ENCODE data around the gene SLC15A3.

Gene SLC15A3

GRCh38 chr11:60946601-60947264 lies 5.2 kb downstream of the SLC15A3 start:
- H3K36me3 ChIP-seq (ENCODE audit: insufficient read depth, low read length), result no peaks in the 10 kb centered on the region
- no peak overlapping the region for H3K9ac ChIP-seq (ENCODE audit: low read depth, low read length)
- H3K4me3 ChIP-seq (ENCODE audit: low read length), result no peak overlapping the region
- WGBS, result 91% methylated on average over 11 of the region's 15 CpGs
- H3K9me3 ChIP-seq (ENCODE audit: insufficient read depth, low read depth, low read length), result no peaks in the 10 kb centered on the region
- H3K27ac ChIP-seq (ENCODE audit: low read depth, low read length), result no peak overlapping the region
- peaks cover 23% of the 10 kb centered on the region for H3K27me3 ChIP-seq (ENCODE audit: insufficient read depth, low read length)
- H3K4me1 ChIP-seq (ENCODE audit: insufficient read depth, low read length), result peaks cover 8% of the 10 kb centered on the region; the same call in 1 of the 2 replicates

DNA sequence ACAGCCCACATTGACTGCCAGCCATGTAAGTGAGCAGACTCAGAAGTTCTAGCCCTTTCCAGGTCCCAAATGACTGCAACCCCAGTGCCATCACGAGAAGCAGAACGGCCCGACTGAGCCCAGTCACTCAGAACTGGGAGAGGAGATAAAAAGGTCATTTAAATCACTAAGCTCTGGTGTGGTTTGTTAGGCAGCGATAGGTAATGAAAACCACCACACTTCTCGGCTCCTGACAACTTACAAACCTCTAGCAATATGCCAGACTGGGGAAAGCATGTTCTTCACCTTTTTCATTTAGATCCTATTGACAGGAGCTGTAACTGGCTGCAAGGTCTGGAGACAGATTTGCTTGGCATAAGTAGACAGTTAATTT lies 6.7 kb downstream of the SLC15A3 start:
- Histone ChIP-seq H3K9me3 (ENCODE audit: insufficient read depth, low read depth, low read length) (no peaks in the 10 kb centered on the region), H3K27ac (ENCODE audit: low read depth, low read length) (no peak overlapping the region), H3K4me3 (ENCODE audit: low read length) (no peak overlapping the region), H3K36me3 (ENCODE audit: insufficient read depth, low read length) (no peaks in the 10 kb centered on the region), H3K27me3 (ENCODE audit: insufficient read depth, low read length) (peaks cover 9% of the 10 kb centered on the region), H3K4me1 (ENCODE audit: insufficient read depth, low read length) (peaks cover 8% of the 10 kb centered on the region; the same call in 1 of the 2 replicates), H3K9ac (ENCODE audit: low read depth, low read length) (no peak overlapping the region)
- WGBS, result 94% methylated on average over 5 of the region's 5 CpGs

DNA sequence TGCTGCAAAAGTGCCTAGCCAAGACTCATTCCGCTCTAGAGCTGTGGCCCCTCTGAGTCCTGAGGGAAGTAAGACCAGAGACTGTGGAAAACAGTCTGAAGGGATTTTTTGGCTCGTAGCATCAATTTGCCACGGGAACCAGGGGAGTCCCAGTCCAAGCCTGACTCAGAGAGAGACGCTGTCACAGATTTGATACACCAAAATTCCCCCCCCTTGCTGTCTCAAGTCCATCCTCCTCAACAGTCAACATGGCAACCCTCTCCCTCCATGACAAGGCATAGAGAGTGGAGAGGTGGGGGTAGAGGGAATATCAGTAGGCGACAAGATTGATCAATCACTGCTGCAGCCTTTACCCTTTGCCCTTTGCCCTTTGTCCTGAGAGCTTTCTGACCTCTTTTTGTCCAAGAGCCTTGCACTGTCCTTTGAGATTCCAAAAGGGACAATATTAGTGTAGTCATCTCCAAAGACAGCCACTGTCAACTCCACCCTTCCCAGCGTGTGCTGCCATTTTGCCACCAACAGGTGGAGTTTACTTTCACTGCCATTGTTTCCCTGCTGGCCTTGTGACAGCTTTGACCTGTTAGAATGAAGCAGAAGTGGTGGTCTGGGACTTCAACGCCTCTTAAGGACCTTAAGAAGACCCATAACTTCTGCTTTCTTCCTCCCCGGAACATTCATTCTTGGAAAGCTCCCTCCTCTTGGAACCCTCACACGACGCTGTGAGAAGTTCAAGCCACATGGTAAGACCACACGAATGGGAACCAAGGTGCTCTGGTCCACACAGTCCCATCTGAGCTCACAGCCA lies 7.3 kb downstream of the SLC15A3 start:
- H3K27me3 ChIP-seq (ENCODE audit: insufficient read depth, low read length), result peaks cover 3% of the 10 kb centered on the region
- no peaks in the 10 kb centered on the region for H3K9me3 ChIP-seq (ENCODE audit: insufficient read depth, low read depth, low read length)
- H3K9ac ChIP-seq (ENCODE audit: low read depth, low read length), result no peak overlapping the region
- no peak overlapping the region for H3K4me3 ChIP-seq (ENCODE audit: low read length)
- H3K4me1 ChIP-seq (ENCODE audit: insufficient read depth, low read length), result peaks cover 8% of the 10 kb centered on the region; the same call in 1 of the 2 replicates
- no peak overlapping the region for H3K27ac ChIP-seq (ENCODE audit: low read depth, low read length)
- 87% methylated on average over 11 of the region's 11 CpGs for WGBS
- no peaks in the 10 kb centered on the region for H3K36me3 ChIP-seq (ENCODE audit: insufficient read depth, low read length)

DNA sequence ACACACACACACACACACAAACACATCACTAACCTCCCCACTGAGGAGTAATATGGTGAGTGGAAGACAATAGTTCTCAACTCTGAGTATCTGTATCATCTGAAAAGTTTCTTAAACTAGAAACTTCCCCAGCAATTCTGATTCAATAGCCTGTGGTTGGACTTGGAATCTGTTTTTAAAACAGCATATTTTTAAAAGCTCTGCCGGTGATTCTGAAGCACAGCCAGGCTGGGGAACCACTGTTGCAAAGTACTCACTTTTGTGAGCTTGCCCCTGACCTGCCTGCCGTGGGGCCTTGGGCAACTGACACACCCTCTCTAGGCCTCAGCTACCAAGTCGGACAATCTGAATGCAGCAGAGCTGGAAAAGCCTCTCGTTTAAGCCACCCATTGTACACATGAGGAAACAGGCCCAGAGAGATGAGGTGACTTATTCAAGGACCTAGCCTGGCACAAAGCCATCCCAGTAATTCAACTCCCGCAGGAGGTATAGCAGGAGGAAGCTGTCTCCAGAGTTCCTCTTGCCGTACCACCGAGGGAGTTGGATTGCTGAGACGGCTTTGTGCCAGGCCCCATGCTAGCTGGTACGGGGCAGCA lies 8.9 kb downstream of the SLC15A3 start:
- H3K27ac ChIP-seq (ENCODE audit: low read depth, low read length), result no peak overlapping the region
- H3K4me1 ChIP-seq (ENCODE audit: insufficient read depth, low read length), result peaks cover 7% of the 10 kb centered on the region; the same call in 1 of the 2 replicates
- H3K27me3 ChIP-seq (ENCODE audit: insufficient read depth, low read length), result no peaks in the 10 kb centered on the region
- WGBS, result 93% methylated on average over 9 of the region's 9 CpGs
- no peak overlapping the region for H3K4me3 ChIP-seq (ENCODE audit: low read length)
- H3K9ac ChIP-seq (ENCODE audit: low read depth, low read length), result no peak overlapping the region
- H3K36me3 ChIP-seq (ENCODE audit: insufficient read depth, low read length), result no peaks in the 10 kb centered on the region
- no peaks in the 10 kb centered on the region for H3K9me3 ChIP-seq (ENCODE audit: insufficient read depth, low read depth, low read length)

- Histone ChIP-seq H3K4me1 (ENCODE audit: insufficient read depth, low read length) (no peaks in the 10 kb centered on the region), H3K9ac (ENCODE audit: low read depth, low read length) (no peak overlapping the region), H3K36me3 (ENCODE audit: insufficient read depth, low read length) (no peaks in the 10 kb centered on the region), H3K4me3 (ENCODE audit: low read length) (no peak overlapping the region), H3K27me3 (ENCODE audit: insufficient read depth, low read length) (no peaks in the 10 kb centered on the region), H3K27ac (ENCODE audit: low read depth, low read length) (no peak overlapping the region), H3K9me3 (ENCODE audit: insufficient read depth, low read depth, low read length) (no peaks in the 10 kb centered on the region)
- 91% methylated on average over 4 of the region's 4 CpGs for WGBS
These were observed 9.8 kb downstream of the SLC15A3 start for GRCh38 chr11:60942219-60942618.

GRCh38 chr11:60941371-60942119 lies 10.4 kb downstream of the SLC15A3 start:
- H3K9me3 ChIP-seq (ENCODE audit: insufficient read depth, low read depth, low read length), result no peaks in the 10 kb centered on the region
- 90% methylated on average over 6 of the region's 6 CpGs for WGBS
- no peaks in the 10 kb centered on the region for H3K36me3 ChIP-seq (ENCODE audit: insufficient read depth, low read length)
- no peak overlapping the region for H3K27ac ChIP-seq (ENCODE audit: low read depth, low read length)
- no peaks in the 10 kb centered on the region for H3K27me3 ChIP-seq (ENCODE audit: insufficient read depth, low read length)
- no peaks in the 10 kb centered on the region for H3K4me1 ChIP-seq (ENCODE audit: insufficient read depth, low read length)
- no peak overlapping the region for H3K9ac ChIP-seq (ENCODE audit: low read depth, low read length)
- H3K4me3 ChIP-seq (ENCODE audit: low read length), result no peak overlapping the region

DNA sequence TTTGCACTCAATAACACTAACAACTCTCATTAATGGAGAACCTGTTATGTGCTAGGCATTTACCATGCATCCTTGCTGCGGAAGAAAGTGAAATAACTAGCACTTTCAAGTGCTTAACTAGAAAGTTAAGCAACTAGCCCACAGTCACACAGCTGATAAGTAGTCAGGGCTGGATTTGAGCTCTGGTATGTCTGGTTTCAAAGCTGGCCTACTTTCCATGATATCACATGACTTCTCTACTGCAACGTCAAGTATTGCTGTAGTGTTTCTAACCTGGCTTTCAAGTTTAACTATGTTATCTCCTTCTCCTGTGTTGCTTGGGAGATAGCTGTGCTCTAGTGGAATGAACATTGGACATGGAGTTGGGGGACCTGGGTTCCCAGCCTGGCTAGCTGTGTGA lies 12.1 kb downstream of the SLC15A3 start:
- Histone ChIP-seq H3K9me3 (ENCODE audit: insufficient read depth, low read depth, low read length) (no peaks in the 10 kb centered on the region), H3K36me3 (ENCODE audit: insufficient read depth, low read length) (0 out of 2 replicates have a peak, but pooled peaks cover 5% of the 10 kb centered on the region), H3K27me3 (ENCODE audit: insufficient read depth, low read length) (no peaks in the 10 kb centered on the region), H3K9ac (ENCODE audit: low read depth, low read length) (no peak overlapping the region), H3K27ac (ENCODE audit: low read depth, low read length) (no peak overlapping the region), H3K4me1 (ENCODE audit: insufficient read depth, low read length) (no peaks in the 10 kb centered on the region), H3K4me3 (ENCODE audit: low read length) (no peak overlapping the region)
- 87% methylated on average over 2 of the region's 2 CpGs for WGBS

- no peaks in the 10 kb centered on the region for H3K4me1 ChIP-seq (ENCODE audit: insufficient read depth, low read length)
- H3K36me3 ChIP-seq (ENCODE audit: insufficient read depth, low read length), result 0 out of 2 replicates have a peak, but pooled peaks cover 5% of the 10 kb centered on the region
- H3K27me3 ChIP-seq (ENCODE audit: insufficient read depth, low read length), result no peaks in the 10 kb centered on the region
- H3K9ac ChIP-seq (ENCODE audit: low read depth, low read length), result no peak overlapping the region
- H3K9me3 ChIP-seq (ENCODE audit: insufficient read depth, low read depth, low read length), result no peaks in the 10 kb centered on the region
- no peak overlapping the region for H3K27ac ChIP-seq (ENCODE audit: low read depth, low read length)
- H3K4me3 ChIP-seq (ENCODE audit: low read length), result no peak overlapping the region
- 88% methylated on average over 7 of the region's 7 CpGs for WGBS
These were observed 12.7 kb downstream of the SLC15A3 start for GRCh38 chr11:60939301-60939700.

- H3K27ac ChIP-seq (ENCODE audit: low read depth, low read length), result no peak overlapping the region
- no peaks in the 10 kb centered on the region for H3K4me1 ChIP-seq (ENCODE audit: insufficient read depth, low read length)
- no peaks in the 10 kb centered on the region for H3K27me3 ChIP-seq (ENCODE audit: insufficient read depth, low read length)
- 72% methylated on average over 9 of the region's 9 CpGs for WGBS
- no peak overlapping the region for H3K4me3 ChIP-seq (ENCODE audit: low read length)
- no peaks in the 10 kb centered on the region for H3K9me3 ChIP-seq (ENCODE audit: insufficient read depth, low read depth, low read length)
- no peak overlapping the region for H3K9ac ChIP-seq (ENCODE audit: low read depth, low read length)
- peaks cover 10% of the 10 kb centered on the region; the same call in 1 of the 2 replicates for H3K36me3 ChIP-seq (ENCODE audit: insufficient read depth, low read length)
These were observed 13.5 kb downstream of the SLC15A3 start for GRCh38 chr11:60938500-60938899.

DNA sequence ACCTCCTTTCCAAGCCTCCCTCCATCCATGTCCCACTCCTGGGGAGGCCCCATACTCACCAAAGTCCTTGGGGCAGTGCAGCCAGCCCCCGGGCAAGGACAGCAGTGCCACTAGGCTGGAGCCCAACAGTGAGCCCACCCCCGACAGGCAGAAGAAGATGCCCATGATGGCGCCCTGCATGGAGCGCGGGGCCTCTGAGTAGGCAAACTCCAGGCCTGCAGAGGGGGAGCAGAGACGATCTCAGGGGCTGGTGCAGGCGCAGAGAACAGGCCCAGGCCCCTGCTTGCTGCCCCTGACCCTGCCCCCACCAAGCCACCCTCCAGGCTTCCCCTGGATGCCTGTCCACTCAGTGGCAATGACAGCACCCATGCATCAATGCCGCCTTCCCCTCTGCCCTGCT lies 14.2 kb downstream of the SLC15A3 start:
- no peak overlapping the region for H3K4me3 ChIP-seq (ENCODE audit: low read length)
- H3K36me3 ChIP-seq (ENCODE audit: insufficient read depth, low read length), result peaks cover 10% of the 10 kb centered on the region; the same call in 1 of the 2 replicates
- H3K27ac ChIP-seq (ENCODE audit: low read depth, low read length), result no peak overlapping the region
- H3K9ac ChIP-seq (ENCODE audit: low read depth, low read length), result no peak overlapping the region
- no peaks in the 10 kb centered on the region for H3K27me3 ChIP-seq (ENCODE audit: insufficient read depth, low read length)
- no peaks in the 10 kb centered on the region for H3K9me3 ChIP-seq (ENCODE audit: insufficient read depth, low read depth, low read length)
- H3K4me1 ChIP-seq (ENCODE audit: insufficient read depth, low read length), result no peaks in the 10 kb centered on the region
- WGBS, result 93% methylated on average over 8 of the region's 8 CpGs

DNA sequence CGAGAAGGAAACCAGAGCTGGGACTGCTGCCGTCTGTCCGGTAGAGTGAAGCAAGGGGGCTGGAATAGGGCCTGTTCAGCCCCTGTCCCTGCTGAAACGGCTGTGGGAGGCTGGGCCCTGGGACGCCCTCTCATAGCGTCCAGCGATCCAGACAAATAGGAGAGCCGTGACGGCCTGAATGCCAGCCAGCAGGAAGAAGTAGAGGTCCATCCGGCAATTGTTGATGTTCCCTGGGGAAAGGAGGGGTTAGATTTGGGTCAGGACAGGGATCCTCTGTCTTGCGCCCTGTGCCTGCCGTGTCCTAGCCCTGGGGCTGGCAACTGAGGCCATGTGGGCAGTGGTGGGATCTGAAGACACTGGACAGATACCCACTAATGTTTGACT lies 14.8 kb downstream of the SLC15A3 start:
- no peak overlapping the region for H3K9ac ChIP-seq (ENCODE audit: low read depth, low read length)
- no peaks in the 10 kb centered on the region for H3K9me3 ChIP-seq (ENCODE audit: insufficient read depth, low read depth, low read length)
- no peak overlapping the region for H3K27ac ChIP-seq (ENCODE audit: low read depth, low read length)
- H3K27me3 ChIP-seq (ENCODE audit: insufficient read depth, low read length), result no peaks in the 10 kb centered on the region
- H3K36me3 ChIP-seq (ENCODE audit: insufficient read depth, low read length), result peaks cover 17% of the 10 kb centered on the region
- H3K4me3 ChIP-seq (ENCODE audit: low read length), result no peak overlapping the region
- WGBS, result 94% methylated on average over 12 of the region's 12 CpGs
- peaks cover 7% of the 10 kb centered on the region; the same call in 1 of the 2 replicates for H3K4me1 ChIP-seq (ENCODE audit: insufficient read depth, low read length)

Data from HUES64 (cell line).